Stimulated activated naive B cell treated with anti-CD40 and anti-IgM and Interleukin-4, amounts not matched to agents 10 μg/mL and 1 μg/mL and 100 μg/mL, for 72 hours (primary cell): ENCODE data around the gene VIT.
"Not testable (repeated sequence)": the region's sequence is repeated elsewhere in the genome, so short reads cannot be mapped to it uniquely, and the experiment has no call there.

Experiments
- ATAC-seq, 2 donors: fragments of 150-1000 bp; cut with Tn5 transposase; replicated peaks; 2 replicates each; pipeline ENCODE4 v1.10.0; 2021; ENCODE audit warnings: moderate library complexity in 1 of 2
- DNase-seq: peaks from one replicate; pipeline ENCODE4 v3.0.0; 2021
- H3K27ac Mint-ChIP-seq: one replicate; pipeline ENCODE4 v1.8.0; 2022; ENCODE audit warnings: mild to moderate bottlenecking, mixed read lengths
- H3K27me3 Mint-ChIP-seq, 2 donors: one replicate each; pipeline ENCODE4 v1.8.0; 2022; ENCODE audit warnings: mixed read lengths in 2 of 2
- H3K36me3 Mint-ChIP-seq, 2 donors: one replicate each; pipeline ENCODE4 v1.8.0; 2022; ENCODE audit warnings: mixed read lengths in 2 of 2, mild to moderate bottlenecking in 1 of 2
- H3K4me1 Mint-ChIP-seq, 2 donors: one replicate each; pipeline ENCODE4 v1.8.0; 2022; ENCODE audit warnings: mixed read lengths in 2 of 2, mild to moderate bottlenecking in 1 of 2
- H3K4me3 Mint-ChIP-seq, 2 donors: one replicate each; pipeline ENCODE4 v1.8.0; 2022; ENCODE audit warnings: mild to moderate bottlenecking in 2 of 2, mixed read lengths in 2 of 2, moderate library complexity in 1 of 2
- H3K9me3 Mint-ChIP-seq, 2 donors: one replicate each; pipeline ENCODE4 v1.8.0; 2022; ENCODE audit warnings: mixed read lengths in 2 of 2, mild to moderate bottlenecking in 1 of 2

The VIT gene

DNA sequence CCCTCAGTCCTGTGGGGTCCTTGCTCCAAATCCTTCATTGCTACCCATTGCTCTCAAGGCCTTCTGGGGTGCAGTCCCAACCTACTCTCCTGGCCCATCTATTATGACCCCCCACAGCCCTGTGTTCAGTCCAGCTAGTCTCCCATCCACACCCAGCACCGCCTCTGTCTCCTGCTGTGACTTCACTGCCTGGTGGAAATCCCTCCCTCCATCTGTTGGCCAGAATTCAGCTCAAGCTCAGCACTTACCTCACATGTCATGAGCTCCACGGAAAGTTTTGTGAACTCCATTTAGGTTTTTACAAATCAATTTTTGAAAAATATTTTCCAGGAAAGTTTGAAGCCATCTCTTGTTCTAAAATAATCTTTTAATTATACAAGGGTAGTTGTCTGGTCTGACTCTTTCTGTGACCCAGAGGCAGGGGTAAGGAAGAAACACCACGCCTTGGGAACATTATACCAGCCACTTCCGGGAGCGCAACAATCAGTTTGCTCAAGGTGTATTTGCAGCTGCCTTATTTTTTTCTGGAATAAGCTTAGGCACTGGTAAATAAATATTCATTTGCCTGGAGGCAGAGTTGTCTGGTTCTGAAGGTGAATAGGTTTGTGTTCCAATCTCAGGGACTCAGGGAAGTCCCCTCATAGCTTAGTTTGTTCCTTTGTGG, 110.8 kb downstream of the VIT start:
- DNase-seq (no peak), ATAC-seq (no peak)
- H3K36me3 Mint-ChIP-seq = no peaks in the 10 kb centered on the region
- no peak overlapping the region for H3K4me3 Mint-ChIP-seq
- H3K4me1 Mint-ChIP-seq = peaks cover 0 to 3% of the 10 kb centered on the region in 2 donors
- H3K27me3 Mint-ChIP-seq = peaks cover 4 to 6% of the 10 kb centered on the region in 2 donors
- H3K9me3 Mint-ChIP-seq = no peaks in the 10 kb centered on the region
- H3K27ac Mint-ChIP-seq = no peak overlapping the region

DNA sequence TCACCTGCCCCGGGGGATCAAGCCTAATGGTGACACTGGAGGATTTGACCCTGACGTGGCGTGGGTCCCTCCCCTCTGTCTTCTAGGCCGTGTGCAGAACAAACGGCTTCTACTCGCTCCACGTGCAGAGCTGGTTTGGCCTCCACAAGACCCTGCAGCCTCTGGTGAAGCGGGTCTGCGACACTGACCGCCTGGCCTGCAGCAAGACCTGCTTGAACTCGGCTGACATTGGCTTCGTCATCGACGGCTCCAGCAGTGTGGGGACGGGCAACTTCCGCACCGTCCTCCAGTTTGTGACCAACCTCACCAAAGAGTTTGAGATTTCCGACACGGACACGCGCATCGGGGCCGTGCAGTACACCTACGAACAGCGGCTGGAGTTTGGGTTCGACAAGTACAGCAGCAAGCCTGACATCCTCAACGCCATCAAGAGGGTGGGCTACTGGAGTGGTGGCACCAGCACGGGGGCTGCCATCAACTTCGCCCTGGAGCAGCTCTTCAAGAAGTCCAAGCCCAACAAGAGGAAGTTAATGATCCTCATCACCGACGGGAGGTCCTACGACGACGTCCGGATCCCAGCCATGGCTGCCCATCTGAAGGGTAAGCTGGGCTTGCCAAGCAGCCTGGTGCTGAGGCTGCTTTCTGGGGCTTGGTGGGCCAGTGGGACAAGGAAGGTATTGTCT, 112.0 kb downstream of the VIT start:
- no peaks in the 10 kb centered on the region for H3K9me3 Mint-ChIP-seq
- DNase-seq (no peak), ATAC-seq (no peak)
- peaks cover 6 to 8% of the 10 kb centered on the region in 2 donors for H3K27me3 Mint-ChIP-seq
- no peak overlapping the region for H3K4me3 Mint-ChIP-seq
- H3K4me1 Mint-ChIP-seq = peaks cover 0 to 3% of the 10 kb centered on the region in 2 donors
- no peaks in the 10 kb centered on the region for H3K36me3 Mint-ChIP-seq
- H3K27ac Mint-ChIP-seq = no peak overlapping the region

DNA sequence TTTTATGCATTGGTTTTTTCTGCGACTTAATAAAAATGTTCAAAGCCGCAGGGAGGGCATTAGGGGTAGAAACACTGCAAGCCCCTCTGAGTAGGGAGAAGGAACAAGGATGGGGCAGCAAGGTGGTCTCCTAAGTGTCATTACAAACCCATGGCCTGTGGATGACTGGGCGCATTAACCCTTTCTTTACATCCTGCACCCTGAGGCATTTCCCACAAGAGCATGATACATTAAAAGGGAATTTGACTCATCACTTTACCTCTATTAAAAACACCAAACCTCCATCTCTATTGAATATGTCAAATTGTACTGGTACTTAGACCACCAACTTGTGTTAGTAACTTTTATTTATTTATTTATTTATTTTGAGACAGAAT, 112.5 kb downstream of the VIT start:
- ATAC-seq (no peak), DNase-seq (no peak)
- H3K27me3 Mint-ChIP-seq = peaks cover 6 to 8% of the 10 kb centered on the region in 2 donors
- peaks cover 0 to 3% of the 10 kb centered on the region in 2 donors for H3K4me1 Mint-ChIP-seq
- H3K36me3 Mint-ChIP-seq = no peaks in the 10 kb centered on the region
- H3K27ac Mint-ChIP-seq = no peak overlapping the region
- no peak overlapping the region for H3K4me3 Mint-ChIP-seq
- H3K9me3 Mint-ChIP-seq = no peaks in the 10 kb centered on the region

DNA sequence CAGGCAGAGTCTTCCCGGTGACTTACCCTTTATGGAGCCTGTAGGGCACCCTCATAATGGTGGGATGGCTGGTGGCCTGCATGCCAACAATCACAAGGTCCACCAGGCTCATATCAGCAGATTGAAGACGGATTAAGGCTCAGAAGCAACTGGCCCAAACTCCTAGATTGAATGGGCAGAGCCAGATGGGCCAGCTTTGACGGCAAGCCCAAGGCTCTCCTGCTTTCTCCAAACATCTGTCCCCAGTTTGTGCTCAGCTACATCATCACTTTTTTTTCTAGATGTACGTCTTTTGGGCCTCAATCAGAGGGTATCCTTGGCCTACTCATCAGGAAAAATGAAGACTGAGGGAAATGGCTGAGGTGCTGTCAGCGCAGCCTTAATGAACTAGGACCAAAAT, 114.6 kb downstream of the VIT start:
- Mint-ChIP-seq H3K36me3 (no peaks in the 10 kb centered on the region), H3K27me3 (peaks cover 4 to 6% of the 10 kb centered on the region in 2 donors), H3K9me3 (no peaks in the 10 kb centered on the region), H3K4me1 (no peaks in the 10 kb centered on the region), H3K27ac (no peak overlapping the region), H3K4me3 (no peak overlapping the region)
- ATAC-seq (no peak), DNase-seq (no peak)

DNA sequence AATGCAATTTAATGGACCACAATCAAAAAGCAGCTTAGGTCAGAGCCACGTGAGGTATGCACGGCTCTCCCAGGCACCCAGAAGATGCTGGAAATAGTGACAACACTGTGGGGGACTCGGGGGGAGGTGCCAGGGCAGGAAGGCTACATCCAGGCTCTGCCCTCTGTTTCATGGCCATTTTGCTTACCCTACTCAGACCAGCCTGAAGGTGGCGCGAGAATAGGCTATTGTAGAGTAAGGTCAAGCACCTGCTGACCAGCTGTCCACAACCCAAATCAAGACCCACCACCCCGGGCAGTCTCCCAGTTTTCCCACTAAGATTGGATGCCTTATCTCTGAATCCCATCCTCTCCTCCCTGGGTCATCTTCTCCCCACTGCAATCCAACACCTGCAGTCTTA, 115.7 kb downstream of the VIT start:
- no peak for ATAC-seq

DNA sequence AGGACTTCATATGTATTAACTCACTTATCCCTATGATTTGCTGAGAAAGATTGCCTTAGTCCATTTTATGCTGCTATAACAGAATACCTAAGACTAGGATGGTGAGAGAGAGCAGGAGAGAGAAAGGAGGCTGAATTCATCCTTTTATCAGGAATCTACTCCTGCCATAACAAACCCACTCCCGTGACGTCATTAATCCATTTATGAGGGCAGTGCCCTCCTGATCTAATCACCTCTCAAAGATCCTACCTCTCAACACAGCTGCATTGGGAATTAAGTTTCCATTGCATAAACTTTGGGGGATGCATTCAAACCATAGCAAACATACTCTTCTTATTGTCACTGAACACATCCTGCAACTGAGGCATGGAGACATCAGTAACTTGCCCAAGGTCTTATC, 122.0 kb downstream of the VIT start:
- ATAC-seq (no peak), DNase-seq (no peak)
- no peaks in the 10 kb centered on the region for H3K36me3 Mint-ChIP-seq
- H3K4me1 Mint-ChIP-seq = no peaks in the 10 kb centered on the region
- H3K27me3 Mint-ChIP-seq = no peaks in the 10 kb centered on the region
- no peak overlapping the region for H3K27ac Mint-ChIP-seq
- no peak overlapping the region for H3K4me3 Mint-ChIP-seq
- H3K9me3 Mint-ChIP-seq = no peaks in the 10 kb centered on the region

More for the DNA sequence above, 115.7 kb downstream of the VIT start:
- H3K27me3 Mint-ChIP-seq = peaks cover 2 to 4% of the 10 kb centered on the region in 2 donors
- H3K4me1 Mint-ChIP-seq = no peaks in the 10 kb centered on the region
- H3K36me3 Mint-ChIP-seq = no peaks in the 10 kb centered on the region
- no peak for DNase-seq
- H3K4me3 Mint-ChIP-seq = no peak overlapping the region
- H3K9me3 Mint-ChIP-seq = no peaks in the 10 kb centered on the region
- no peak overlapping the region for H3K27ac Mint-ChIP-seq

DNA sequence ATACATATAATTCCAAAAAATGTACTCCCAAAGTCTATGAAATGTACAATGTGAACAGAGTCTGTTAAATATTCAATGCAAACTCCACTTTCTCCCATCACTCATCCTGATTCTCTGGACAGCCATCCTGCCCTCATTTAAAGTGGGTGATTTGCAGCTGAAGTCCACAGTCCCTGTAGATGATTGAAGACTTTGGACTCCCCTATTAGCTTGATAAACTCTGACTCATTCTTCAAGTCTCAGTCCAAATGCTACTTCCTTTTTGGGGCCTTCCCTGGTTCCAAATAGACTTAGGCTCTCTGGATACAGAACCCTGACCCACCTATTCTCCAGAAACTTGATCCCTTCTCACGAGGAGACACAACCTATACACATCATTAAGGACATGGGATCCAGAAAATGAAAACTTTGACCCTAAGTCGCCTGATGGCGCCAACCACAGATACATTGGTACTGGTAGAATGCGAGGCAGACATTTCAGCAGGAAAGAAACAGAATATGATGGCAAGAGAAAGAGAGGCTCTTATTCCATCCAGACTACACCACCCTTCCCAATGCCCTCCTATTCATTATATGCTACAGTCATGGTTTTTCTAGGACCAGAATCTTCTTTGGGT, 122.7 kb downstream of the VIT start:
- Mint-ChIP-seq H3K27me3 (peaks cover 0 to 3% of the 10 kb centered on the region in 2 donors), H3K27ac (no peak overlapping the region), H3K4me3 (no peak overlapping the region), H3K36me3 (no peaks in the 10 kb centered on the region), H3K9me3 (no peaks in the 10 kb centered on the region), H3K4me1 (no peaks in the 10 kb centered on the region)
- DNase-seq = no peak
- no peak for ATAC-seq

DNA sequence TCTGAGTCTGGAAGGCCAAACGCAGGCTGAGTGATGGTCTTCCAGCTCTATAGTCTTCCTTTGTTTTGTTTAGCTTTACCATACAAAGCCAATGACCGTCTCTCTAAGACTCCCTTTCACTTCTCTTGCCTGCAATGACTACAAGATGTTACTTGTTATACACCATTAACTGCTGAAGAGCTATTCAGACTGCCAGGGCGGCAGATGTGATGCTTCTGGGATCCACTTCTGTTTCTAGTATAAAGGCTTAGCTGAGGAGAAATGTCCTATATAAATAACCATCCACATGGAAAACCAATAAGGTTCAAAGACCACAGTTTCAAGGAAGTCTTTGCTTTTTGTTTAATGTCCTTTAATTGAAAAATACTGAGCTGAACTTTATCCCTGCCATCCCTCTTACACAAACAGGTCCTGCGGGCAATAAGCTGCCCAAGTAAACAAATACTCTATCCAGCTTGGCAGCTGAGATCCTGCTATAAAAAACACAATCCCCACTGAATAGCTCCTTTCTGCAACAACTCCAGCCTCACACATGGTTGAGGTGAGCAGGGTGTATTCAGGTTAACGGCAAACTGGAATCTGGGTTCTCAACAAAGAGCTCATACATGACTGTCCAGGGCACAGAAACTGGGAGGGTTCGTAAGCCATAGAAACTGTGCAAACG, 124.6 kb downstream of the VIT start:
- Mint-ChIP-seq H3K27me3 (peaks cover 0 to 6% of the 10 kb centered on the region in 2 donors), H3K27ac (no peak overlapping the region), H3K36me3 (no peaks in the 10 kb centered on the region), H3K4me3 (no peak overlapping the region), H3K4me1 (no peaks in the 10 kb centered on the region), H3K9me3 (no peaks in the 10 kb centered on the region)
- DNase-seq (no peak), ATAC-seq (no peak)

DNA sequence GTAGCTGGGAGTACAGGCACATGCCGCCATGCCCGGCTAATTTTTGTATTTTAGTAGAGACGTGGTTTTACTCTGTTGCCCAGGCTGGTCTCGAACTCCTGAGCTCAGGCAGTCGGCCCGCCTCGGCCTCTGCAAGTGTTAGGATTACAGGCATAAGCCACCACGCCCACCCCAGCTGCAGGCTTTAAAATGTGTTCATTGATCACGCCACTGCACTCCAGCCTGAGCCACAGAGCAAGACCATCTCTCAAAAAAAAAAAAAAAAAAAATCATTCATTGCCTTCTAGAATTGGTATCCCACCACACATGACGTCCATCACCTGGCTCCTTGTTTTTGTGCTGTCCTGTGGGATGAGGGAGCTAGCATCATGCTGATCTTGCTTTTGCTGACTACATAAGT, 127.4 kb downstream of the VIT start:
- H3K36me3 Mint-ChIP-seq = no peaks in the 10 kb centered on the region
- H3K4me3 Mint-ChIP-seq = no peak overlapping the region
- ATAC-seq = no peak
- DNase-seq = no peak
- no peaks in the 10 kb centered on the region for H3K4me1 Mint-ChIP-seq
- H3K27ac Mint-ChIP-seq = no peak overlapping the region
- peaks cover 0 to under 1% of the 10 kb centered on the region in 2 donors for H3K9me3 Mint-ChIP-seq
- peaks cover 5 to 6% of the 10 kb centered on the region in 2 donors for H3K27me3 Mint-ChIP-seq

DNA sequence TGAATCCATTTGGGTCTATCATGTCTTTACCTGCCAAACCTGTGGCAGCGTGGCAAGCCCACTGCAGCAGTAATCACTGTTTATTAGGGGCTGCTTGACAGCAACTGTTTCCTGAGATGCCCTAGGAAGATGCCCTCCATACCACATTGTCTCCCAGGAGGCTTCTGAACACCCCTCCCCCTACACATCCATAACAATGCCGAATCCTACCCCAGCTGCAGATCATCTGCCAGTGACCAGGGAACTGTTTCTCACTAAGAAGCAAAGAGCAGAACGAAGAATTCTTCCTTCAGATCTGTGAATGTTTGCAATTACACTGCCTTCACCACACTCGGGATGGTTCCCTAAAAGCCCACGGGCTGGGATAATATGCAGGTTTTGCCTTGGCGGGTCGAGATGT, 127.8 kb downstream of the VIT start:
- Mint-ChIP-seq H3K27me3 (peaks cover 5 to 6% of the 10 kb centered on the region in 2 donors), H3K36me3 (no peaks in the 10 kb centered on the region), H3K4me1 (no peaks in the 10 kb centered on the region), H3K9me3 (peaks cover 0 to 1% of the 10 kb centered on the region in 2 donors), H3K27ac (no peak overlapping the region), H3K4me3 (no peak overlapping the region)
- DNase-seq = no peak
- ATAC-seq = no peak

DNA sequence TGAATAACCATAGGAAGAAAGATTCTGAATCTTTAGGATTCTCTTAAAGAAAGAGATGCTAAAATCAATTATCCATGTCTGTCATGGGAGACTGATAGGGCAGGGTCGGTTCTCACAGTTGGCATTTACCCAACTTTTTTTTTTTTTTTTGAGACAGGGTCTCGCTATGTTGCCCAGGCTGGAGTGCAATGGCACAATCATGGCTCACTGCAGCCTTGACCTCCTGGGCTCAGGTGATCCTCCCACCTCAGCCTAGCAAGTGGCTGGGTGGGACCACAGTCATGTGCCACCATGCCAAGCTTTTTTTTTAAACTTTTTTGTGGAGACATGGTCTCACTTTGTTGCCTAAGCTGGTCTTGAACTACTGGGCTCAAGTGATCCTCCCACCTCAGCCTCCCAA, 128.2 kb downstream of the VIT start:
- H3K9me3 Mint-ChIP-seq, H3K27me3 Mint-ChIP-seq, H3K4me3 Mint-ChIP-seq, ATAC-seq, H3K27ac Mint-ChIP-seq, H3K4me1 Mint-ChIP-seq, H3K36me3 Mint-ChIP-seq, DNase-seq: not testable (repeated sequence)

DNA sequence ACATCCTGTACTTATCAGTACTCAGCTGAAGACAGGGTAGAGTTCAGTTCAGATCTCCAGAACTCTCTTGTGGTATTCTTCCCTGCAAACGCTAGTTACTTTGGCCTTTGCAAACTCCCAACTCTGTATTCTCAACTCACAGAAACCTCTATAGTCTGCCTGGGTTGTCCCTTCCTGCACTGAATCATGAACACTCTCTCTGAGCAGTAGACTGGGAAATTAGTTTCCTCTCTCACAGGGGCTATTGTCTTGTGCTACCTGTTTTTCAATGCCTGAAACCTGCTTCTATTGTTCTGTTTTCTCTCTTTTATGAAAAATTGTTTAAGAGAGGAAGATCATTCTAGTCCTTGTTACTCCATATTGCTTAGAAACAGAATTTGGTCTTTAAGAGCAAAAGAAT, 134.7 kb downstream of the VIT start:
- no peak for ATAC-seq
- no peaks in the 10 kb centered on the region for H3K36me3 Mint-ChIP-seq
- H3K4me3 Mint-ChIP-seq = no peak overlapping the region
- DNase-seq = no peak
- peaks cover 4 to 7% of the 10 kb centered on the region in 2 donors for H3K27me3 Mint-ChIP-seq
- H3K4me1 Mint-ChIP-seq = no peaks in the 10 kb centered on the region
- H3K9me3 Mint-ChIP-seq = peaks cover 0 to 4% of the 10 kb centered on the region in 2 donors
- H3K27ac Mint-ChIP-seq = no peak overlapping the region

DNA sequence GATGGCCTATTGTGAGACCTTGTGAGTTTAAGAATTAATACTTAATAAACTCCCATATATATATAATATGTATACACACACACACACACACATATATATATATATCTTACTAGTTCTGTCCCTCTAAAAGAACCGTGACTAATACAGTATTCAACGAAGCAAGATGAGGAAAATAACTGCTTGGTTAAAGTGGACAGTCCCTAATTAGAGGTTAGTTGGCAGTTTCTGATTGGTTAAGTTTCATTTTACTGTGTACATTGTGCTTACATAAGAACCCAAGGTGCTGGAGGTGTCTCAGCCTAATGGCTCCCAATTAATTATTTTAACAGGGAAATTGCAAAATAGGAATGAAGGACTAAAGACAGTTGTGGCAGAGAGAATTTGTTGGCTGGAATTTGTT, 137.7 kb downstream of the VIT start:
- Mint-ChIP-seq H3K9me3 (peaks cover 0 to 3% of the 10 kb centered on the region in 2 donors), H3K4me1 (no peaks in the 10 kb centered on the region), H3K4me3 (no peak overlapping the region), H3K36me3 (no peaks in the 10 kb centered on the region), H3K27me3 (peaks cover 0 to 7% of the 10 kb centered on the region in 2 donors), H3K27ac (no peak overlapping the region)
- ATAC-seq = no peak
- no peak for DNase-seq

DNA sequence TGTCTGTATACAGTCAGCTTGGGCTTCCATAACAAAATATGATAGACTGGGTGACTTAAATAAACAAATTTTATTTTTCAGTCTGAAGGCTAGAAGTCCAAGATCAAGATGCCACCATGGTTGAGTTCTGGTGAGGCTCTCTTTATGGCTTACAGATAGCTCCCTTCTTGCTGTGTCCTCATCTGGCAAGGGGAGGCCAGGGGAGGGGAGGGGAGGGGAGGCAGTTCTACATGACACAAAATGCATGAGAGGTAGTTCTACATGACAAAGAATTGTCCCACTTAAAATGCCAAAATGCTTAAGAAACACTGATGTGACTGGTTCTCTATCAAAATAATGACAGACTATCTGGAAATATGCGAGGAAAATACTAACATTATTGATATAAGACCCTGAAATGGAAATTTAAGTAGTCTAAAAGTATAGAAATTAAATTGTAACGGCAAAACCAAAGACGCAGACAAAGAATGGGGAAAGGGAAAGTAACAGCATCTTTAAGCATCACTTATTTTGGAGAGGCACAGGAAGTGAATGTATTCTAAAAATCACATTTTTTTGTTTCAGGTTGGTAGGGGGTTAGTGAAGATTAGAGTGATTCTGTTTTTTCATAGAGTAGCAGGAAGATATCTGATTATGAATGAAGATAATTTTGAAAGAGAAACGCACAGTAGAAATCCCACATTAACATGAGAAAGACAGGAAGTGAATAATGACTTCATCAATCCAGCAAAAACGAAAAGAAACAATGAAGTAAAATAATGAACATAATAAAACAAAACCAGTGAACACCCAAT, 138.4 kb downstream of the VIT start:
- peaks cover 0 to 7% of the 10 kb centered on the region in 2 donors for H3K27me3 Mint-ChIP-seq
- H3K4me3 Mint-ChIP-seq = no peak overlapping the region
- DNase-seq (no peak), ATAC-seq (no peak)
- H3K4me1 Mint-ChIP-seq = no peaks in the 10 kb centered on the region
- H3K9me3 Mint-ChIP-seq = peaks cover 0 to 3% of the 10 kb centered on the region in 2 donors
- H3K36me3 Mint-ChIP-seq = no peaks in the 10 kb centered on the region
- H3K27ac Mint-ChIP-seq = no peak overlapping the region
